K562 (cell line): ENCODE measurements around the gene ALOXE3. TPM values are rescaled to one million over a fixed set of nuclear protein-coding genes. Genes with fewer than 3 reads are reported as not detected.

Source experiments
- ATAC-seq: fragments of 200-7000 bp; cut with Tn5 transposase; 3 replicates; pipeline ENCODE4 v1.9.1; 2020; ENCODE audit warnings: moderate library complexity
- BruUV-seq: library from RNA; stranded (reverse); fragments of 400-500 nt; replicated peaks from 2 replicates; lab custom pipeline; 2021; lab: Mats Ljungman, UMichigan
- CTCF ChIA-PET: fragments of 300-600 bp; formaldehyde crosslinking; extraction: SDS; loops from one replicate; lab custom pipeline; 2021; ENCODE audit warnings: low intra/inter-chr PET ratio; lab: Yijun Ruan, JAX
- POLR2A ChIA-PET: fragments of 300-600, 350-650 bp; sonication (Branson Sonifier 250); formaldehyde crosslinking; extraction: SDS; loops from one replicate; lab custom pipeline; 2021; ENCODE audit warnings: antibody characterized with exemption, inconsistent platforms; lab: Yijun Ruan, JAX
- DNase-seq, 4 experiments: peaks; one replicate each; pipeline versions ENCODE4 v3.0.0 to v3.0.0-alpha.2; 2011 to 2018; ENCODE audit warnings: low spot score in 3 of 4, mixed read lengths in 3 of 4; ENCODE audit errors: extremely low read depth in 1 of 4
- FAIRE-seq: peaks from 2 replicates; lab custom pipeline; 2011; peaks lifted over from hg19 to GRCh38; lab: Jason Lieb, UNC
- H2AFZ ChIP-seq: 2 replicates; pipeline ENCODE4 v1.6.0; 2011; ENCODE audit warnings: low read depth, low read length, control low read depth, inconsistent platforms
- H3K27ac ChIP-seq: fragments of 200-600 bp; 3 replicates; pipeline ENCODE4 v1.8.0; 2011; ENCODE audit warnings: low read depth, mild to moderate bottlenecking, control low read depth, inconsistent platforms, low read length, moderate library complexity, mixed read lengths; ENCODE audit errors: extremely low read depth
- H3K27me3 ChIP-seq, 2 experiments: fragments of 300-600 bp in 1 of 2; 2 replicates in 1 of 2; 3 replicates in 1 of 2; pipeline versions ENCODE4 v1.6.0 to v1.8.0; 2011; ENCODE audit warnings: inconsistent platforms in 2 of 2, low read length in 2 of 2, mild to moderate bottlenecking in 1 of 2, mixed read lengths in 1 of 2, moderate library complexity in 1 of 2; ENCODE audit not compliant: control insufficient read depth in 2 of 2, insufficient read depth in 2 of 2
- H3K36me3 ChIP-seq: fragments of 300-600 bp; 3 replicates; pipeline ENCODE4 v1.8.0; 2011; ENCODE audit warnings: mild to moderate bottlenecking, low read length, inconsistent platforms; ENCODE audit not compliant: control insufficient read depth, insufficient read depth
- H3K4me1 ChIP-seq, 2 experiments: fragments of 200-600 bp in 1 of 2; replicated peaks in 1 of 2; 2 replicates in 1 of 2; 3 replicates in 1 of 2; pipeline versions ENCODE4 v1.5.1 to v1.8.0; 2011; ENCODE audit warnings: inconsistent platforms in 2 of 2, low read length in 2 of 2, mild to moderate bottlenecking in 1 of 2, mixed read lengths in 1 of 2, moderate library complexity in 1 of 2; ENCODE audit not compliant: control insufficient read depth in 2 of 2, insufficient read depth in 2 of 2
- H3K4me2 ChIP-seq: 2 replicates; pipeline ENCODE4 v1.6.1; 2011; ENCODE audit warnings: low read length, control low read depth, inconsistent platforms, mixed read lengths; ENCODE audit not compliant: insufficient read depth
- H3K4me3 ChIP-seq: fragments of 200-600 bp; sonication (generic), shearing (Covaris generic); 2 replicates; pipeline ENCODE4 v1.5.1; 2016; ENCODE audit warnings: control low read depth, inconsistent platforms
- H3K79me2 ChIP-seq: fragments of 200-600 bp; 3 replicates; pipeline ENCODE4 v1.8.0; 2011; ENCODE audit warnings: low read length, inconsistent platforms; ENCODE audit not compliant: control insufficient read depth, insufficient read depth
- H3K9ac ChIP-seq, 2 experiments: 2 replicates each; pipeline versions ENCODE4 v1.6.0 to v1.6.1; 2011; ENCODE audit warnings: low read depth in 2 of 2, low read length in 2 of 2, control low read depth in 1 of 2, inconsistent platforms in 1 of 2, mild to moderate bottlenecking in 1 of 2, mixed read lengths in 1 of 2; ENCODE audit not compliant: insufficient read depth in 1 of 2
- H3K9me1 ChIP-seq: one replicate; pipeline ENCODE4 v1.6.0; 2011; ENCODE audit warnings: inconsistent platforms, mild to moderate bottlenecking, low read length, moderate library complexity; ENCODE audit not compliant: control insufficient read depth, insufficient read depth
- H3K9me3 ChIP-seq: replicated peaks from 2 replicates; pipeline ENCODE4 v1.5.1; 2011; ENCODE audit warnings: low read depth, low read length, inconsistent platforms; ENCODE audit not compliant: control insufficient read depth, insufficient read depth
- H4K20me1 ChIP-seq: replicated peaks from 2 replicates; pipeline ENCODE4 v1.6.1; 2011; ENCODE audit warnings: low read length, inconsistent platforms, mixed read lengths; ENCODE audit not compliant: control insufficient read depth, insufficient read depth
- CBX2 ChIP-seq: fragments of 200-600 bp; sonication (generic); IDR thresholded peaks from one replicate; pipeline ENCODE4 v1.6.1; 2012; ENCODE audit warnings: mild to moderate bottlenecking, low read length, inconsistent platforms; ENCODE audit not compliant: insufficient read depth, poor library complexity, severe bottlenecking
- FIP1L1 ChIP-seq: fragments of 200-400 bp; formaldehyde crosslinking; IDR thresholded peaks from 2 replicates; pipeline ENCODE4 v1.6.1; 2018; ENCODE audit warnings: mild to moderate bottlenecking, low read depth, low read length; ENCODE audit not compliant: poor library complexity, severe bottlenecking
- NCOA1 ChIP-seq: fragments of 450-650 bp; IDR thresholded peaks from 2 replicates; pipeline ENCODE4 v1.6.1; 2016; ENCODE audit warnings: low read depth
- NFYB ChIP-seq: IDR thresholded peaks from 2 replicates; pipeline ENCODE4 v1.6.1; 2011; ENCODE audit warnings: mild to moderate bottlenecking, moderate library complexity; ENCODE audit not compliant: insufficient read length; ENCODE audit errors: extremely low read depth
- ZBED1 ChIP-seq: IDR thresholded peaks from 2 replicates; pipeline ENCODE4 v1.6.1; 2014
- ZBTB8A ChIP-seq: fragments of 450-650 bp; IDR thresholded peaks from 2 replicates; pipeline ENCODE4 v1.6.1; 2018; ENCODE audit warnings: mild to moderate bottlenecking, moderate library complexity; ENCODE audit not compliant: partially characterized antibody
- ZNF584 ChIP-seq: fragments of 200-800 bp; sonication (Bioruptor generic); IDR thresholded peaks from 2 replicates; pipeline ENCODE4 v1.6.1; 2016; ENCODE audit warnings: low read depth, mild to moderate bottlenecking, missing genetic modification characterization, missing compliant biosample characterization
- WGBS: fragments of 100-300 bp; shearing (Covaris generic); methylation state at CpG from one replicate; pipeline ENCODE4 v1.1.6; 2016; ENCODE audit warnings: low coverage, mixed read lengths; ENCODE audit not compliant: insufficient coverage; ENCODE audit errors: missing lambda C conversion rate; 5-methylcytosine and 5-hydroxymethylcytosine counted together
- in situ Hi-C: fragments of 300-500 bp; cut with MboI; formaldehyde crosslinking; loops from 4 replicates; pipeline ENCODE4 v1.15.0; 2018; ENCODE audit warnings: inconsistent platforms, mixed read lengths
- intact Hi-C: fragments of 100-400 bp; cut with micrococcal nuclease; formaldehyde crosslinking; loops from 2 replicates; pipeline ENCODE4 v1.14.2; 2022
- polyA plus RNA-seq, 8 experiments: library from polyadenylated mRNA; depleted of rRNA in 4 of 8; stranded (reverse) in 5 of 8; unstranded in 3 of 8; fragments of >200 nt; fragmentation: Nextera tagmentation in 2 of 8; fragmentation: Illumina TruSeq in 1 of 8; extraction: Ambion mirVana in 2 of 8; extraction: Trizol in 1 of 8; gene quantifications; 2 replicates each; pipeline versions ENCODE4 v1.2.1 to v1.2.3, GENCODE V29; 2011 to 2014; ENCODE audit warnings: inconsistent platforms in 1 of 8, missing spikeins in 1 of 8
- total RNA-seq, 7 experiments: library from RNA; depleted of rRNA in 6 of 7; stranded (reverse); fragments of >200 nt in 6 of 7; fragmentation: Illumina TruSeq in 2 of 7; extraction: Trizol in 2 of 7; gene quantifications; 2 replicates each; pipeline versions ENCODE4 v1.2.1 to v1.2.3, GENCODE V29; 2011 to 2021; ENCODE audit warnings: low replicate concordance in 1 of 7
- TF ChIP-seq, protein P1 (sequence below): fragments of 250-450 bp; sonication (Bioruptor Pico); IDR thresholded peaks from 2 replicates; pipeline ENCODE4 v1.9.0; 2021; ENCODE audit warnings: mild to moderate bottlenecking, inconsistent platforms
- TF ChIP-seq, protein P2 (sequence below): IDR thresholded peaks from 2 replicates; pipeline ENCODE4 v1.6.1; 2011; ENCODE audit not compliant: insufficient read length; ENCODE audit errors: extremely low read depth

The ALOXE3 gene
- total and polyA plus RNA-seq, 9 of the 15 experiments (the other 6 are each of a cell fraction or from before 2014, with no cell fraction given): 0.04 TPM; not detected in 8

DNA sequence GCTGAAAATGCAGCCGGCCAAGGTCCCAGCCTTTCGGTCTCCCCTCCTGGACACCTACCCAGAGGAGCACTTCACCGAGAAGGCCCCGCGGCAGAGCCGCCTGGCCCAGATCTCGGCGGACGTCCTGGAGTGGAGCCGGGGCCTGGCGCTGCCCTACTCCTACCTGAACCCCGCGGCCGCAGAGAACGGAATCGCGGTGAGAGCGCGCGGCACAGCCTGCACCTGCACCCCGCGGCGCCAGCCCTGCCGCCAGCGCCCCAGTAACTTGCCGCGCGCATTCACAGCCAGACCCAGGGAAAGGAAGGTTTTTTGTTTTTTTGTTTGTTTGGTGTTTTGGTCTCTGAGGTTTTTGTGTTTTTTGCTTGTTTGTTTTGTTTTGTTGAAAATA, 46.0 kb downstream of the ALOXE3 start (continued):
- TF ChIP-seq, protein P1, sequence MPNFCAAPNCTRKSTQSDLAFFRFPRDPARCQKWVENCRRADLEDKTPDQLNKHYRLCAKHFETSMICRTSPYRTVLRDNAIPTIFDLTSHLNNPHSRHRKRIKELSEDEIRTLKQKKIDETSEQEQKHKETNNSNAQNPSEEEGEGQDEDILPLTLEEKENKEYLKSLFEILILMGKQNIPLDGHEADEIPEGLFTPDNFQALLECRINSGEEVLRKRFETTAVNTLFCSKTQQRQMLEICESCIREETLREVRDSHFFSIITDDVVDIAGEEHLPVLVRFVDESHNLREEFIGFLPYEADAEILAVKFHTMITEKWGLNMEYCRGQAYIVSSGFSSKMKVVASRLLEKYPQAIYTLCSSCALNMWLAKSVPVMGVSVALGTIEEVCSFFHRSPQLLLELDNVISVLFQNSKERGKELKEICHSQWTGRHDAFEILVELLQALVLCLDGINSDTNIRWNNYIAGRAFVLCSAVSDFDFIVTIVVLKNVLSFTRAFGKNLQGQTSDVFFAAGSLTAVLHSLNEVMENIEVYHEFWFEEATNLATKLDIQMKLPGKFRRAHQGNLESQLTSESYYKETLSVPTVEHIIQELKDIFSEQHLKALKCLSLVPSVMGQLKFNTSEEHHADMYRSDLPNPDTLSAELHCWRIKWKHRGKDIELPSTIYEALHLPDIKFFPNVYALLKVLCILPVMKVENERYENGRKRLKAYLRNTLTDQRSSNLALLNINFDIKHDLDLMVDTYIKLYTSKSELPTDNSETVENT (CRISPR knock-in tag): no peak
- TF ChIP-seq ZBED1 (no peak), ZBTB8A (no peak)

DNA sequence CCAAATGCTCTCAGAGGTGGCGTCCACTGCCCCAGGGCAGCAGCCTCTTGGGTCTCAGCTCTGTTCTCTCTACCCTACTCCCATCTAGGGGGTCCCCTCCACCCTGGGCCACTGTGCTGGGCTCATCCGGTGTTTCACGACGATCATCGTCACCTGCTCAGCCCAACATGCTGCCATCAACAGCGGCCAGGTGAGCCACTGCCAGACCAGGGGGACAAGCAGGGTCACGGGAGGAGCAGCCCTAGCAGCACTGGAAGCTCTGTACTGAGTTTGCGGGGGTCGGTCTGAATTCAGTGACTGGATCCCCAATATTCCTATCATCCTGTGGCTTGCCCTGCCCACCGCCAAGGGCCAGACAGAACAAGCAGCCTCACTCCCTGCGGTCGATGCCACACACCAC, 46.8 kb downstream of the ALOXE3 start:
- H3K79me2 ChIP-seq: no peaks in the 10 kb centered on the region
- WGBS: 53% methylated on average over 12 of the region's 12 CpGs
- CTCF ChIA-PET: interaction anchor here (0.6 kb wide), 1 partner anchor 194 kb away, joined by 3 read pairs; no protein-coding TSS in a partner anchor
- TF ChIP-seq CBX2 (no peak), ZNF584 (CRISPR knock-in tag) (no peak), NCOA1 (no peak), NFYB (no peak), FIP1L1 (no peak)
- TF ChIP-seq, protein P2, sequence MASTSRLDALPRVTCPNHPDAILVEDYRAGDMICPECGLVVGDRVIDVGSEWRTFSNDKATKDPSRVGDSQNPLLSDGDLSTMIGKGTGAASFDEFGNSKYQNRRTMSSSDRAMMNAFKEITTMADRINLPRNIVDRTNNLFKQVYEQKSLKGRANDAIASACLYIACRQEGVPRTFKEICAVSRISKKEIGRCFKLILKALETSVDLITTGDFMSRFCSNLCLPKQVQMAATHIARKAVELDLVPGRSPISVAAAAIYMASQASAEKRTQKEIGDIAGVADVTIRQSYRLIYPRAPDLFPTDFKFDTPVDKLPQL: no peak
- H3K27ac ChIP-seq: no peak overlapping the region
- peaks cover 0 to 25% of the 10 kb centered on the region in 2 experiments; a peak in 3 of 5 replicates for H3K27me3 ChIP-seq
- no TSS peak for BruUV-seq
- peaks cover 5 to 24% of the 10 kb centered on the region in 2 experiments; a peak in 3 of 5 replicates for H3K4me1 ChIP-seq
- FAIRE-seq (no peak), ATAC-seq (no peak), DNase-seq (no peak)
- H4K20me1 ChIP-seq: no peaks in the 10 kb centered on the region
- H3K9me1 ChIP-seq: no peaks in the 10 kb centered on the region
- intact Hi-C loops (loop anchor here (5.0 kb wide), 1 partner anchor 41 kb away; no protein-coding TSS in a partner anchor), in situ Hi-C loops (loop anchor here (25.0 kb wide), 2 partner anchors 716 to 916 kb away; partner anchors contain the start of gene MFSD6L)
- H2AFZ ChIP-seq: no peak overlapping the region
- H3K9me3 ChIP-seq: no peaks in the 10 kb centered on the region
- H3K36me3 ChIP-seq: no peaks in the 10 kb centered on the region
- H3K4me2 ChIP-seq: no peak overlapping the region
- no peak overlapping the region for H3K4me3 ChIP-seq
- POLR2A ChIA-PET: interaction anchor here (0.6 to 2.0 kb wide), 4 partner anchors 9 to 382 kb away, joined by 3 to 5 read pairs (median 4); no protein-coding TSS in a partner anchor
- no peak overlapping the region for H3K9ac ChIP-seq
